NOMO-1 treated with dmso at 0.1 percent for 144 hours (cell line): ENCODE results near the gene PRKCH.
"Not testable (repeated sequence)": the region's sequence is repeated elsewhere in the genome, so short reads cannot be mapped to it uniquely, and the experiment has no call there.

Source experiments
- DNase-seq: peaks from one replicate; lab custom pipeline; 2025; ENCODE audit not compliant: unreplicated experiment; lab: John Stamatoyannopoulos, UW

Gene PRKCH

DNA sequence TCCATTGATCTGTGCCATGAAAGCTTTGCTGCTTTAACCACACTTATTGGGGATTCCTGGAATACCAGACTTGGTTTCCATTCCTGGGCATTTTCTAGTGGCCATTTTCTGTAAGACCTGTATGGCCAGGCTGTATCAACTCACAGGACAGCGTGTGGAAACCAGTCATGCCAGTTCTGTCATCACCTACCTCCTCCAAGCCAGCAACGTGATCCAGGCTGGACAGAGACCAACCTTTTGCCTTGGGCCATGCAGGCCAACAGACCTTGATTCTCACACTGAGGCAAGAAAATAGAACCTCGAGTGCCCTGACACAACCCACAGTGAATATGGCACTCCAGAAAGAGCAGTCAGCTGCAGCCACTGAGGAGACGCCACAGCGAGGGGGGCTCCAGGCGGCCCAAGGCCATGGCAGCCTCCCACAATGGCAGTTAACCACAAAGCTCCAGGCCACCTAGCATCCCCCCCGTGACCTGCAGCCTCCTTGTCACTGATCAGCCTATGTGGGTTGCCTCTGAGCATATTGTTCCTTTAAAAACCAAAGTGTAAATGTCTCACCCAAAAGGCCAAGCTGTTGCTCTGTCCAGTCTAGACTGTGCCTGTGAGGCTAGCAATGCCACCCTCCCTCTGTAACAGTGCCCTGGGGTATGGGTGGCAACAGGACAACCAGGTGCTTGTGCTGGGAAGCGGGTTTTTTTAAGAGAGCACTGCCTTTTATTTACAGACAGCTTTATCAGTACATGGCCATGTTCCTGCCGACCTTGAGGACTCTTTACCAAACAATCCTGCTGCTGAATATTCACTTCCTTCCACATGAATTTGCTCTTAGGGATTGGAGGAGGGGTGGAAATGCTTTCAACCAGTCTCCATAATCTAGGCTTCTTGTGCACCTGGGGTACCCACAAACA lies 205.3 kb downstream of the PRKCH start:
- no peak for DNase-seq

- DNase-seq = no peak
These were observed 206.1 kb downstream of the PRKCH start for GRCh38 chr14:61527325-61528100.

- no peak for DNase-seq
These were observed 207.2 kb downstream of the PRKCH start for GRCh38 chr14:61528591-61529021.

GRCh38 chr14:61529360-61529759 lies 208.0 kb downstream of the PRKCH start:
- DNase-seq = not testable (repeated sequence)

GRCh38 chr14:61530296-61530695 lies 208.9 kb downstream of the PRKCH start:
- no peak for DNase-seq

GRCh38 chr14:61530896-61531295 lies 209.5 kb downstream of the PRKCH start:
- DNase-seq = no peak

- no peak for DNase-seq
These were observed 210.2 kb downstream of the PRKCH start for GRCh38 chr14:61531465-61532122.

GRCh38 chr14:61532123-61532505 lies 210.7 kb downstream of the PRKCH start:
- no peak for DNase-seq

DNA sequence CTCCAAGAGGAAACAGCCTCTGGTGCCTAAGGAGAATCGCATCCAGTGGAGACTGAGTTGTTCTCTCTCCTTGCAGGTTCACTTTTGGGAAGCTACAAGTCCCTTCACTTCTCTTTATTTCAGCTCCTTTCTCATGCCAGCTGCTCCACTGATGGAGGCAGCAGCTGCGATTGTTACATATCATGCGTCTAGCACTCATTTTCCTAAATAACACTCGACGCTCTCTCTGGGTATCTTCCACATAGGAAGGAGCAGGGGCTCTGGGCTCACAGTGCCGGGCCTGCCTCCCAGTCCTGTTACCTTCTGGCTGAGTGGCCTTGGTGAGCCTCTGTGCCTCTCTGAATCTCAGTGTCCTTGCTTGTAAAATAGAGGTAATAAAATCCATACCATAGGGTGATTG lies 211.4 kb downstream of the PRKCH start:
- DNase-seq = no peak

DNA sequence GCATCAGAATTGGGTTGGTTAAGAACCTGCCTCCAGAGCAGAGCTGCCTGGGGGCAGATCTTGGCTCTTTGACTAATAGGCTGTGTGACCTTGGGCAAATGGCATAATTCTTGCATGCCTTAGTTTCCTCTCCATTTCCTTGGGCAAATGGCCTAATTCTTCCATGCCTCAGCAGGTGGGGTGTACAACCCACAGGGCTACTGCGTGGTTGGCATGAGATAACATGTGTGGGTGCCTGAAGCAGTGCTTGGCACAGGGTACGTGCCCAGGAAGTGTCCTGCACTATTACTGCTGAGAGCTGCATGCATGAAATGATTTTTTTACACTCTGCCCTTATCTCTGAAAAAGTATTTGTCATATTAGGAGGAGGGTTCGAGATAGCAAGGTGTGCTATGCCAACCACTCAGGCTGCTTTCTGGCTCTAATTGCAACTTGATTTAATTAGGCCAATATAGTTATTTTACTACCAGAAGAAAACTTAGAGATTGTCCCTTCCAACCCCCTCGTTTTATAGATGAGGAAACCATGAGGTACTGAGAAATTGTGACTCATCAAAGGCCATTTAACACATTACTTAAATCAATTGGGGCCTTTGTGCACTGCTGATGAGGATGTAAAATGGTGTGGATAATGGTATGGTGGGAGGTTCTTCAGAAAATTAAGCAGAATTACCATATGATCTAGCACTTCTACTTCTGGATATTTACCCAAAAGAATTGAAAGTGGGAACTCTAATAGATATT lies 212.3 kb downstream of the PRKCH start:
- no peak for DNase-seq

DNA sequence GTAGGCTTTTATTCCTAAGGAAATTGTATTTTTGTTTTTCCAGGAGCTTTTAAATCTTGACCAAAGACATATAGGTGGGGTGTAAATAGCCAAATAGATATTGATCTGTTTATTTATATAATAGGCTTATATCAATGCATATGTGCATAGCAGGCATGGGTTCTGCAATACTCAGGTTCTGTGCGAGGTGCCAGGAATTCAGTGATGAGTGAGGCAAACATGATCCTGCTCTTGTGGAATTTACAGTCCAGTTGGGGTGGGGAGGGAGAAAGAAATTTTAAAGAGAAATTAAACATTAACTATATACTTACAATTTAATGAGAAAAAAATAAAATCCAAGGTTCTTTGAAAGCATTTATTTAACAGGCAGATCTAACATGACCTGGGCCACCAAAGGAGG lies 213.7 kb downstream of the PRKCH start:
- DNase-seq = no peak

DNA sequence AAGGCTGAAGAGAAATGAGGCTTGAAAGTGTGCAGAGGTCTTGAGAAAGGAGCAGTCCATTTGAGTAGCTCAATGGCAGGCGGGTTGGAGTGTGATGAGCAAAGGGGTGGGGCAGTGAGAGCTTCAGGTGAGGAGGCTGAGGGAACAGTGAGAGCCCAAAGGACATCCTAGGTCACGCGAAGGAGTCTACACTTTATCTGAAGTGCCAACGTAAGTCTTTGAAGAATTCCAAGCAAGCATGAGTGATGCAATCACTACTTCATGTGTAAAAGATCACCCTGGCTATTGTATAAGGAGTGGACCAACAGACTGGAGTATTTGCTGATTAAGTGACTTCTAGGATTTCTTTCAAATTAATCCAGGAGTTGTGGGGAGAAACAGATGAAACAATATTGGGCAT lies 214.1 kb downstream of the PRKCH start:
- no peak for DNase-seq

DNA sequence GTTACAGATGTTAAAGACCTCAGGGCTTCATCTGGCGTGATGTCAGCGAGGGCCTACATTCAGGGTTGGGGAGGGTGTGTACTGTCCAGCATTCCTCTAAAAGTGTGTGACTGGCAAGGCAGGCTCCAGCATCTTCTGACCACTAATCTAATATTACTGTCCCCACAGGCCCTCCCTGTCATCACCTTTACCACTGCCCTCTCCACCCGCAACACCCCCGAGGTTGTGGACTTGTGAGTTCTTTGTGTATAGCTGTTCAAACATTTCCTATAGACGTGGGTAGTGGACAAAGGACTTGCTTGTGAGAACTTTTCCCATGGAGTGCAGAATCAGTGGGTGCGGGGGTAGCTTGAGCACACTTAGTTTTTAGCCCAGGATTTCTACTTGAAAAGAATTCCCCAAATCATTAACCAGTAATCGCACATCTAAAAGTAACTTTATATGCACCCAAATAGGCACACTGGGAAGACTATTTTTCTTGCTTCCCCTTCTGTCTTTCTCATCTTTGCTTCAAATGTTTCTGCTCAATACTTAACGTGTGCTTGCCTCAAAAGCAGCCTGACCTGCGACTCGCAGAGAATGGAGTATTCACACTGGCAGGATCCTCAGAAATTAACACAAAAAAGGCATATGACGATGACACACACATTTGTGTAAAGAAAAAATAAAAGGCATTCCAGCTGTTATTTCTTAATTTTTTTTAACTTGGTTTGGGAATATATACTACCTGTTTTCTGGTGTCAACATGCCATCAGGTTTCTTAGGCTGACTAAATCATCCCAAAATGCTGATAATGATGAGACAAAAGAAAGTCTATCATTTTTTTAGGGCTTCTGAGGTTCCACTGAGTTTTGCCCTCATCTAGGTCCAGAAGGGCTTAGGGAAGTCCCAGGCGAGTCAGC lies 215.5 kb downstream of the PRKCH start:
- DNase-seq = no peak

DNA sequence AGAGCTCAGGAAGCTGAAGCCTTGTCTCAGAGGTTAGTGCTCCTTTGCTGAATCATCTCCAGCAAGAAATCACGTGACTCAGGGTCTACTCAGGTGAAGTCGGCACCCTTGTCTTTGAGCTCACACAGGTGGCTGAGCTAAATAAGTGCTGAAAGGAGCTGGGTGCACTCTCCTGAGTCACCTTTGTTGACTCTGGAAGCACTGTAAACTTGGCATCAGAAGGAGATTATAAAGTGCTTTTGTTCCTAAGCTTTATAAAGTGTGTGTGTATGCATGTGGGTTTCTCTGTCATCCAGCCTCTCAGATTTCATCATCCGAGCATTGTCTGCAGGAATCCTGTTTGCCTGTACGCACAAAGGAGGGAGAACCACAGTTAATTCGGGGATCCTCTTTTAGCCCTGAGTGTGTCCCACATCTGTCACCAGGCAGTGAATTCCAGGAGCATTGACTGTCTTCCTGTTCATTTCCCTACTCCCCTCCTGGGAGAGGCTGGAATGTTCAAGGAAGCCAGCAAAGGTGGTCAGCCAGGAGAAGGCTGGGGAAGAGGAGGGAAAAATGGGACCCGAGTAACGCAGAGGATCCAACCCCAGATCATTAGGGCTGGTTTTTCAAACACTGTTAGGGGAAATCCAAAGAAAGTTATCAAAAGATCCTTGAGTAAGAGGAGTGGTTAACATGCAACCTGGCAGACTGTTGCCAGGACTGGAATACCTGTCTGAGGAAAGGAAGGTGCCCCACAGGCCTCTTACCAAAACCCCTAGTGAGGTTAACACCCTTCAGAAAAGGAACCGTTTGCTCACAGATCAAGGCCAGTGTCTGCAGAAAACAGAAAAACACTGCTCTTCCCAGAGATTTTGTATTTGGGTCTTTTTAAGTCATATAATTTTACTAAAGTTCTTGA lies 216.4 kb downstream of the PRKCH start:
- no peak for DNase-seq

GRCh38 chr14:61538464-61539022 lies 217.2 kb downstream of the PRKCH start:
- DNase-seq = no peak

DNA sequence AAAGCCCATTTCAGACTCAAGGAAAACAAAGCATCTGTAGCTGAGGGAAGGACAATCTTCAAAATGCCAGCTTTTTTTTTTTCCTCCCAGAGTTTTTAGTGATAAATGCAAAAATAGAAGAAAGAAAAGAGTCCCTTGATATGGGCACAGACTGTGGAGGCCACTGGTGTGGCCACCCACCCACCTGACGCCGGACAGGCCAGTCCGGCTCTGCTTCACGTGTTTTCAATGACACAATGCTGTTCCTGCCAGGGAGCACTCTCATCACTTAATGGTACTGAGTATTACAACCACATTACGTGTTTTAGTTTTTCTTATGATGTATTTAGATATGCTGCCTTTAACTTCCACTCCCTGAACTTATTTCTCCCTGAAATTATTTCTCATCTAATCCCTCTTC lies 218.3 kb downstream of the PRKCH start:
- no peak for DNase-seq

GRCh38 chr14:61540931-61541330 lies 219.6 kb downstream of the PRKCH start:
- DNase-seq = no peak
